Prostate gland (tissue), 2 donors: ENCODE results near the gene C1orf226. TPM values are rescaled to one million over a fixed set of nuclear protein-coding genes. Genes with fewer than 3 reads are reported as not detected.

Experiments used
- DNase-seq: peaks from one replicate; pipeline ENCODE4 v3.0.0-alpha.2; 2019; ENCODE audit warnings: low spot score
- H3K27ac ChIP-seq, 2 donors: fragments of 200-600 bp; sonication (generic); 2 replicates each; pipeline ENCODE4 v1.5.1; 2017 to 2019
- H3K27me3 ChIP-seq: fragments of 200-600 bp; sonication (generic); replicated peaks from 2 replicates; pipeline ENCODE4 v1.5.1; 2019; ENCODE audit not compliant: insufficient read depth
- H3K36me3 ChIP-seq, 2 donors: fragments of 200-600 bp; sonication (generic); 1 replicate in 1 of 2; 2 replicates in 1 of 2; pipeline versions ENCODE4 v1.5.1 to v1.8.1; 2017 to 2019
- H3K4me1 ChIP-seq: fragments of 200-600 bp; sonication (generic); replicated peaks from 2 replicates; pipeline ENCODE4 v1.5.1; 2019
- H3K4me3 ChIP-seq, 2 donors: fragments of 200-600 bp; sonication (generic); 2 replicates each; pipeline ENCODE4 v1.5.1; 2017 to 2019
- H3K9me3 ChIP-seq: fragments of 200-600 bp; sonication (generic); 2 replicates; pipeline ENCODE4 v1.5.1; 2017
- POLR2A ChIP-seq: fragments of 450-650 bp; IDR thresholded peaks from one replicate; pipeline ENCODE4 v1.6.1; 2016; ENCODE audit warnings: antibody characterized with exemption, mild to moderate bottlenecking
- POLR2AphosphoS5 ChIP-seq: sonication (generic); formaldehyde crosslinking; IDR thresholded peaks from one replicate; pipeline ENCODE4 v1.6.1; 2017; ENCODE audit warnings: antibody characterized with exemption
- WGBS: methylation state at CpG from one replicate; pipeline ENCODE4 v1.1.5; 2018; 5-methylcytosine and 5-hydroxymethylcytosine counted together
- intact Hi-C: fragments of 100-400 bp; cut with DNase I; formaldehyde crosslinking; loops from one replicate; pipeline ENCODE4 v1.14.2; 2022
- total RNA-seq, 2 donors: library from RNA; depleted of rRNA; stranded (reverse); fragments of >200 nt; gene quantifications; one replicate each; pipeline ENCODE4 v1.1.0, GENCODE V29; 2016
- TF ChIP-seq, protein P1 (sequence below), 4 experiments: fragments of 200-600 bp in 2 of 4; fragments of 450-650 bp in 2 of 4; sonication (generic) in 2 of 4; IDR thresholded peaks; 1 replicate in 3 of 4; 2 replicates in 1 of 4; pipeline ENCODE4 v1.5.1; 2016 to 2019; ENCODE audit warnings: antibody characterized with exemption in 4 of 4, mild to moderate bottlenecking in 2 of 4, moderate library complexity in 2 of 4

The C1orf226 gene
- total RNA-seq, 2 donors from 2014 or later, result 5.2 to 22.1 TPM

DNA sequence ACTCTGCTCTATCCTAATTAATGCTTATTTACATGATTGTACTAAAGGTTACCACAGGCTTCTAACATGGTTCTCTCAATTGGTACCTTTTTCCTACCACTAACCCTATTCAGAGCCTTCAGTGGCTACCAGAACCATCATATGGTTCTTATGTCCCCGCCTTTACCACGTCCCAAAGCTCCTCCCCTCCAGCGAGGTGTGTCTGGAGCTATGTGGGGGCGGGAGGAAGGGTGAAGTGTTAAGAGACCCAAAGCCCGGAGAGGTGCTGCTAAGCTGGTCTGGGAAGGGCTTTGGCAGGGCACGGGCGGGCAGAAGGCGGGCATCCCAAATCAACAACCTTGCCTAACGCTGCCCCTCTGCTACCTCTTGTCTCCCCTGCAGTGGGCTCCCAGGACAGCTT, 14.9 kb upstream of the C1orf226 start:
- H3K4me1 ChIP-seq, result no peaks in the 10 kb centered on the region
- 85% methylated on average over 9 of the region's 9 CpGs for WGBS
- H3K4me3 ChIP-seq, result no peak overlapping the region
- H3K9me3 ChIP-seq, result no peaks in the 10 kb centered on the region
- no peak for DNase-seq
- H3K27me3 ChIP-seq, result no peaks in the 10 kb centered on the region
- TF ChIP-seq, protein P1, sequence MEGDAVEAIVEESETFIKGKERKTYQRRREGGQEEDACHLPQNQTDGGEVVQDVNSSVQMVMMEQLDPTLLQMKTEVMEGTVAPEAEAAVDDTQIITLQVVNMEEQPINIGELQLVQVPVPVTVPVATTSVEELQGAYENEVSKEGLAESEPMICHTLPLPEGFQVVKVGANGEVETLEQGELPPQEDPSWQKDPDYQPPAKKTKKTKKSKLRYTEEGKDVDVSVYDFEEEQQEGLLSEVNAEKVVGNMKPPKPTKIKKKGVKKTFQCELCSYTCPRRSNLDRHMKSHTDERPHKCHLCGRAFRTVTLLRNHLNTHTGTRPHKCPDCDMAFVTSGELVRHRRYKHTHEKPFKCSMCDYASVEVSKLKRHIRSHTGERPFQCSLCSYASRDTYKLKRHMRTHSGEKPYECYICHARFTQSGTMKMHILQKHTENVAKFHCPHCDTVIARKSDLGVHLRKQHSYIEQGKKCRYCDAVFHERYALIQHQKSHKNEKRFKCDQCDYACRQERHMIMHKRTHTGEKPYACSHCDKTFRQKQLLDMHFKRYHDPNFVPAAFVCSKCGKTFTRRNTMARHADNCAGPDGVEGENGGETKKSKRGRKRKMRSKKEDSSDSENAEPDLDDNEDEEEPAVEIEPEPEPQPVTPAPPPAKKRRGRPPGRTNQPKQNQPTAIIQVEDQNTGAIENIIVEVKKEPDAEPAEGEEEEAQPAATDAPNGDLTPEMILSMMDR (IDR thresholded peaks at IDR 0.05), result no peak
- TF ChIP-seq POLR2AphosphoS5 (no peak), POLR2A (no peak)
- no peak overlapping the region for H3K27ac ChIP-seq
- H3K36me3 ChIP-seq, result no peaks in the 10 kb centered on the region
- intact Hi-C loops, result no loop called here

DNA sequence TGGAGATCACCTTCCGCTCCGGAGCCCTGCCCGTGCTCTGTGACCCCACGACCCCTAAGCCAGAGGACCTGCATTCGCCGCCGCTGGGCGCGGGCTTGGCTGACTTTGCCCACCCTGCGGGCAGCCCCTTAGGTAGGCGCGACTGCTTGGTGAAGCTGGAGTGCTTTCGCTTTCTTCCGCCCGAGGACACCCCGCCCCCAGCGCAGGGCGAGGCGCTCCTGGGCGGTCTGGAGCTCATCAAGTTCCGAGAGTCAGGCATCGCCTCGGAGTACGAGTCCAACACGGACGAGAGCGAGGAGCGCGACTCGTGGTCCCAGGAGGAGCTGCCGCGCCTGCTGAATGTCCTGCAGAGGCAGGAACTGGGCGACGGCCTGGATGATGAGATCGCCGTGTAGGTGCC, 14.5 kb upstream of the C1orf226 start:
- no peaks in the 10 kb centered on the region for H3K4me1 ChIP-seq
- intact Hi-C loops, result no loop called here
- H3K9me3 ChIP-seq, result no peaks in the 10 kb centered on the region
- DNase-seq, result no peak
- H3K27me3 ChIP-seq, result no peaks in the 10 kb centered on the region
- no peak overlapping the region for H3K27ac ChIP-seq
- H3K4me3 ChIP-seq, result no peak overlapping the region
- TF ChIP-seq, protein P1 (IDR thresholded peaks at IDR 0.05), result no peak
- no peak for TF ChIP-seq POLR2AphosphoS5
- TF ChIP-seq POLR2A, result no peak
- 92% methylated on average over 29 of the region's 36 CpGs for WGBS
- no peaks in the 10 kb centered on the region for H3K36me3 ChIP-seq

GRCh38 chr1:162367772-162368171, 13.8 kb upstream of the C1orf226 start:
- Histone ChIP-seq H3K36me3 (no peaks in the 10 kb centered on the region), H3K27me3 (no peaks in the 10 kb centered on the region), H3K27ac (no peak overlapping the region), H3K4me1 (no peaks in the 10 kb centered on the region), H3K4me3 (no peak overlapping the region), H3K9me3 (no peaks in the 10 kb centered on the region)
- 92% methylated on average over 10 of the region's 10 CpGs for WGBS
- DNase-seq, result no peak
- intact Hi-C loops, result no loop called here
- TF ChIP-seq, protein P1 (IDR thresholded peaks at IDR 0.05), result no peak
- TF ChIP-seq POLR2AphosphoS5, result no peak
- TF ChIP-seq POLR2A, result no peak

DNA sequence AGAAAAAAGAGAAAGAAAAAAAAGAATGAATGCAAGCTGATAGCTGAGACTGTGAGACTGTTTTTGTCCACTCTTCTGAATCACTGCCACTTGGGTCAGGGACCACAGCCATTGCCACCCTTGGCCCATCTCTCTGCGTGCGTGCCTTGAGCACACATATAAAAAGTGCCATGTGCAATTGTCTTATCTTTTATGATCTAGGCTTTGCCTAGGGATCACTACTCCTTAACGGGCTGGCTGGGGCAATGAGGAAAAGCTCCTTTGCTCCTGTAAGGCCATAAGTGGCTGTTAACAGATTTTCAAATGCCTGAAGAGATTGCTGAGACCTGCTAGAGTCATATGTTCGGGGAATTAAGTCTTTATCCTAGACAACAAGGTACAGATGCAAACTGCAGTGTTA, 13.1 kb upstream of the C1orf226 start:
- no peaks in the 10 kb centered on the region for H3K27me3 ChIP-seq
- DNase-seq, result no peak
- H3K36me3 ChIP-seq, result no peaks in the 10 kb centered on the region

DNA sequence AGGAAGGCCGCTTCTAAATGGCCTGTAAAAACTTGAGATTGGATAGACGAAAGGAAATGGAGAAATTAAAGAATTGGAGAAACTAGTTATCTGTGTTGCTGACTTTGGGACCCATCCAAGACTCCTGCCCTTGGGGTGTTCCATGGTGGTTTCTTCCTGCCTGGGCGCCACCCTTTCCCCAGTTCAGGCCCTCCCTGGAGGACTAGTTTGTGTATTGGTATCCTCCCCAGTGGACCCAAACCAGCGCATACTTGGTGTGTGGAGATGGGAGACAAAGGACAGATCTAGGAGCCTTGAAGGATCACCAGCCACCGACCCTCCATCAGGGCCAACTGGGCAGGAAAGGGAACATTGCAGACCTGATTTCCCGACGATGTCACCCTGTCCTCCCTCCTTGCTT, 12.0 kb upstream of the C1orf226 start:
- WGBS, result 92% methylated on average over 7 of the region's 7 CpGs
- intact Hi-C loops, result no loop called here
- Histone ChIP-seq H3K9me3 (no peaks in the 10 kb centered on the region), H3K4me1 (no peaks in the 10 kb centered on the region), H3K36me3 (no peaks in the 10 kb centered on the region), H3K4me3 (no peak overlapping the region), H3K27ac (no peak overlapping the region), H3K27me3 (no peaks in the 10 kb centered on the region)
- TF ChIP-seq POLR2AphosphoS5, result no peak
- TF ChIP-seq POLR2A, result no peak
- TF ChIP-seq, protein P1 (IDR thresholded peaks at IDR 0.05), result no peak
- no peak for DNase-seq

More for the DNA sequence above, 13.1 kb upstream of the C1orf226 start:
- H3K9me3 ChIP-seq, result no peaks in the 10 kb centered on the region
- H3K27ac ChIP-seq, result no peak overlapping the region
- intact Hi-C loops, result no loop called here
- TF ChIP-seq, protein P1 (IDR thresholded peaks at IDR 0.05), result no peak
- TF ChIP-seq POLR2A (no peak), POLR2AphosphoS5 (no peak)
- WGBS, result 58% methylated on average over 4 of the region's 4 CpGs
- no peak overlapping the region for H3K4me3 ChIP-seq
- no peaks in the 10 kb centered on the region for H3K4me1 ChIP-seq
